HepG2 (cell line): ENCODE measurements around the gene GLT1D1. TPM values are rescaled to one million over a fixed set of nuclear protein-coding genes. Genes with fewer than 3 reads are reported as not detected.

ENCODE experiments used
- AFF4 ChIP-seq: sonication (generic); formaldehyde crosslinking; IDR thresholded peaks from 2 replicates; pipeline ENCODE4 v1.4.0; 2020; ENCODE audit warnings: missing genetic modification reagents
- CSRNP2 ChIP-seq: sonication (generic); formaldehyde crosslinking; conservative IDR thresholded peaks from 2 replicates; pipeline ENCODE4 v1.8.0; 2022; ENCODE audit warnings: low read depth, missing genetic modification reagents
- FLYWCH1 ChIP-seq: sonication (generic); formaldehyde crosslinking; IDR thresholded peaks from 2 replicates; pipeline ENCODE4 v1.8.1; 2023; ENCODE audit warnings: mild to moderate bottlenecking, missing genetic modification reagents
- FOXO4 ChIP-seq: sonication (generic); formaldehyde crosslinking; conservative IDR thresholded peaks from 2 replicates; pipeline ENCODE4 v1.8.1; 2023; ENCODE audit warnings: missing genetic modification reagents
- GTF2F1 ChIP-seq: fragments of 150-350 bp; IDR thresholded peaks from 2 replicates; pipeline ENCODE4 v1.6.1; 2014; ENCODE audit warnings: low read length
- HES4 ChIP-seq: sonication (generic); formaldehyde crosslinking; IDR thresholded peaks from 2 replicates; pipeline ENCODE4 v1.9.0; 2021; ENCODE audit warnings: mild to moderate bottlenecking, missing genetic modification reagents, borderline replicate concordance
- IKZF4 ChIP-seq: sonication (generic); formaldehyde crosslinking; IDR thresholded peaks from 2 replicates; pipeline ENCODE4 v1.5.1; 2020; ENCODE audit warnings: borderline replicate concordance, mild to moderate bottlenecking, low read depth, missing genetic modification reagents; ENCODE audit errors: not compliant biosample characterization
- ISX ChIP-seq: sonication (generic); formaldehyde crosslinking; conservative IDR thresholded peaks from 2 replicates; pipeline ENCODE4 v1.5.0; 2020; ENCODE audit warnings: missing genetic modification reagents
- KDM5B ChIP-seq: sonication (generic); formaldehyde crosslinking; IDR thresholded peaks from 2 replicates; pipeline ENCODE4 v1.4.0; 2020; ENCODE audit warnings: missing genetic modification reagents, mild to moderate bottlenecking, borderline replicate concordance
- KMT2A ChIP-seq: sonication (generic); formaldehyde crosslinking; IDR thresholded peaks from 2 replicates; pipeline ENCODE4 v1.4.0; 2020; ENCODE audit warnings: missing genetic modification reagents
- MEF2D ChIP-seq: sonication (generic); formaldehyde crosslinking; IDR thresholded peaks from 2 replicates; pipeline ENCODE4 v1.5.1; 2020; ENCODE audit warnings: mild to moderate bottlenecking, missing genetic modification reagents
- RERE ChIP-seq: IDR thresholded peaks from 2 replicates; pipeline ENCODE4 v1.6.1; 2016; ENCODE audit warnings: low read depth, missing genetic modification reagents, missing compliant biosample characterization
- ZNF570 ChIP-seq: sonication (generic); formaldehyde crosslinking; IDR thresholded peaks from 2 replicates; pipeline ENCODE4 v1.4.0; 2020; ENCODE audit warnings: mild to moderate bottlenecking, missing genetic modification reagents, borderline replicate concordance
- polyA plus RNA-seq, 8 experiments: library from polyadenylated mRNA; depleted of rRNA in 3 of 8; stranded (reverse) in 7 of 8; unstranded in 1 of 8; fragments of >200 nt; fragmentation: Illumina TruSeq in 4 of 8; extraction: Trizol in 4 of 8; gene quantifications; 2 replicates each; pipeline versions ENCODE4 v1.2.1 to v1.2.3, GENCODE V29; 2011 to 2016; ENCODE audit warnings: low read depth in 4 of 8, missing spikeins in 1 of 8, mixed read lengths in 1 of 8; ENCODE audit not compliant: insufficient read depth in 1 of 8
- total RNA-seq, 5 experiments: library from RNA; depleted of rRNA; stranded (reverse); fragments of >200 nt; fragmentation: Illumina TruSeq; extraction: Trizol; gene quantifications; 2 replicates each; pipeline ENCODE4 v1.2.3, GENCODE V29; 2016; ENCODE audit warnings: low read depth in 1 of 5

The GLT1D1 gene
- total and polyA plus RNA-seq, 2 of the 13 experiments (the other 11 are each of a cell fraction or from before 2014, with no cell fraction given) = 0.09 to 0.17 TPM

GRCh38 chr12:128823916-128824839 lies 29.1 kb upstream of the GLT1D1 start, which contains the start of gene SLC15A4 (continued):
- TF ChIP-seq MEF2D (CRISPR knock-in tag) = peak; percentile 44
- no peak for TF ChIP-seq ISX
- TF ChIP-seq RERE (CRISPR knock-in tag) = no peak
- no peak for TF ChIP-seq IKZF4
- TF ChIP-seq HES4 (CRISPR knock-in tag) = no peak
- TF ChIP-seq CSRNP2 (CRISPR knock-in tag) = no peak
- TF ChIP-seq FOXO4 (CRISPR knock-in tag) = no peak
- no peak for TF ChIP-seq ZNF570
- no peak for TF ChIP-seq AFF4 (CRISPR knock-in tag)
- no peak for TF ChIP-seq GTF2F1
- peak; percentile 79 for TF ChIP-seq KDM5B (CRISPR knock-in tag)
- peak; percentile 76 for TF ChIP-seq KMT2A
- TF ChIP-seq FLYWCH1 (CRISPR knock-in tag) = no peak
